ENCODE data around the gene BICD2. TPM values are rescaled to one million over a fixed set of nuclear protein-coding genes. Genes with fewer than 3 reads are reported as not detected.
"Not testable (repeated sequence)": the region's sequence is repeated elsewhere in the genome, so short reads cannot be mapped to it uniquely, and the experiment has no call there.

Gene BICD2
- total and polyA plus RNA-seq, 12 donors: 9.3 to 33.8 (median 23.3) TPM

GRCh38 chr9:92769990-92770359 is 5.3 kb upstream of the BICD2 start:
- peak overlapping the region in 1 of 5 donors; percentile 45 for H3K27ac ChIP-seq
- H3K4me1 ChIP-seq (replicated peaks in 1 of 2): peaks cover 11 to 15% of the 10 kb centered on the region in 2 donors
- intact Hi-C loops (cut with DNase I): loop anchor here (10.0 kb wide), 1 partner anchor 55 kb away; no protein-coding TSS in a partner anchor
- H3K36me3 ChIP-seq (replicated peaks in 1 of 2): no peaks in the 10 kb centered on the region
- WGBS, 4 donors: 79 to 88% (median 81%) methylated on average over 2 of the region's 2 CpGs
- H3K9me3 ChIP-seq (replicated peaks in 1 of 3): no peaks in the 10 kb centered on the region
- DNase-seq: no peak
- no peaks in the 10 kb centered on the region for H3K27me3 ChIP-seq
- no peak overlapping the region for H3K4me3 ChIP-seq
- TF ChIP-seq, protein P1, sequence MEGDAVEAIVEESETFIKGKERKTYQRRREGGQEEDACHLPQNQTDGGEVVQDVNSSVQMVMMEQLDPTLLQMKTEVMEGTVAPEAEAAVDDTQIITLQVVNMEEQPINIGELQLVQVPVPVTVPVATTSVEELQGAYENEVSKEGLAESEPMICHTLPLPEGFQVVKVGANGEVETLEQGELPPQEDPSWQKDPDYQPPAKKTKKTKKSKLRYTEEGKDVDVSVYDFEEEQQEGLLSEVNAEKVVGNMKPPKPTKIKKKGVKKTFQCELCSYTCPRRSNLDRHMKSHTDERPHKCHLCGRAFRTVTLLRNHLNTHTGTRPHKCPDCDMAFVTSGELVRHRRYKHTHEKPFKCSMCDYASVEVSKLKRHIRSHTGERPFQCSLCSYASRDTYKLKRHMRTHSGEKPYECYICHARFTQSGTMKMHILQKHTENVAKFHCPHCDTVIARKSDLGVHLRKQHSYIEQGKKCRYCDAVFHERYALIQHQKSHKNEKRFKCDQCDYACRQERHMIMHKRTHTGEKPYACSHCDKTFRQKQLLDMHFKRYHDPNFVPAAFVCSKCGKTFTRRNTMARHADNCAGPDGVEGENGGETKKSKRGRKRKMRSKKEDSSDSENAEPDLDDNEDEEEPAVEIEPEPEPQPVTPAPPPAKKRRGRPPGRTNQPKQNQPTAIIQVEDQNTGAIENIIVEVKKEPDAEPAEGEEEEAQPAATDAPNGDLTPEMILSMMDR (IDR thresholded peaks at IDR 0.05): no peak
- TF ChIP-seq POLR2A (IDR thresholded peaks at IDR 0.05): no peak

- no peak overlapping the region for H3K4me3 ChIP-seq
- H3K9me3 ChIP-seq (replicated peaks in 1 of 3): no peaks in the 10 kb centered on the region
- H3K27ac ChIP-seq: no peak overlapping the region
- WGBS, 4 donors: 60 to 80% (median 71%) methylated on average over 3 of the region's 3 CpGs
- H3K36me3 ChIP-seq (replicated peaks in 1 of 2): no peaks in the 10 kb centered on the region
- H3K27me3 ChIP-seq: no peaks in the 10 kb centered on the region
- DNase-seq: no peak
- intact Hi-C loops (cut with DNase I): loop anchor here (10.0 kb wide), 1 partner anchor 54 kb away; no protein-coding TSS in a partner anchor
- peaks cover 11 to 15% of the 10 kb centered on the region in 2 donors for H3K4me1 ChIP-seq (replicated peaks in 1 of 2)
- no peak for TF ChIP-seq POLR2A (IDR thresholded peaks at IDR 0.05)
- TF ChIP-seq, protein P1 (IDR thresholded peaks at IDR 0.05): no peak
Measured at GRCh38 chr9:92769286-92769685, 4.7 kb upstream of the BICD2 start.

- peak in 6 of 7 donors; percentile 63 to 77 (median 68) for DNase-seq
- 47 to 69% (median 49%) methylated on average over 9 to 10 of the region's 10 CpGs for WGBS, 4 donors
- not testable (repeated sequence) for H3K9me3 ChIP-seq (replicated peaks in 1 of 3); H3K27ac ChIP-seq; H3K27me3 ChIP-seq; H3K36me3 ChIP-seq (replicated peaks in 1 of 2); H3K4me3 ChIP-seq
- intact Hi-C loops (cut with DNase I): loop anchor here (10.0 kb wide), 1 partner anchor 54 kb away; no protein-coding TSS in a partner anchor
- H3K4me1 ChIP-seq (replicated peaks in 1 of 2): peaks cover 11 to 15% of the 10 kb centered on the region in 2 donors
Measured at GRCh38 chr9:92768816-92769215, 4.2 kb upstream of the BICD2 start.

- Histone ChIP-seq H3K4me3 (no peak overlapping the region), H3K4me1 (replicated peaks in 1 of 2) (peaks cover 20 to 23% of the 10 kb centered on the region in 2 donors), H3K9me3 (replicated peaks in 1 of 3) (no peaks in the 10 kb centered on the region), H3K36me3 (replicated peaks in 1 of 2) (no peaks in the 10 kb centered on the region), H3K27me3 (no peaks in the 10 kb centered on the region), H3K27ac (no peak overlapping the region)
- no peak for TF ChIP-seq POLR2A (IDR thresholded peaks at IDR 0.05)
- TF ChIP-seq, protein P1 (IDR thresholded peaks at IDR 0.05): no peak
- WGBS, 4 donors: 80 to 88% (median 83%) methylated on average over 9 of the region's 9 CpGs
- DNase-seq: no peak
- intact Hi-C loops (cut with DNase I): loop anchor here (10.0 kb wide), 1 partner anchor 53 kb away; no protein-coding TSS in a partner anchor
Measured at GRCh38 chr9:92767066-92768054, 2.7 kb upstream of the BICD2 start.

Data from adrenal gland (tissue), 12 donors.